Measurements from ENCODE around the gene ATP10B. TPM values are rescaled to one million over a fixed set of nuclear protein-coding genes. Genes with fewer than 3 reads are reported as not detected.

Gene ATP10B
- total and polyA plus RNA-seq, 10 of the 15 experiments (the other 5 are each of a cell fraction or from before 2014, with no cell fraction given): not detected

- ChIA-PET POLR2A (no interaction called here), CTCF (no interaction called here), RAD21 (ENCODE audit: unreplicated experiment) (no interaction called here), SMC1A (ENCODE audit: uncharacterized antibody, unreplicated experiment) (no interaction called here)
- BruUV-seq (replicated peaks): no TSS peak
- H3K36me3 ChIP-seq (ENCODE audit: control insufficient read depth in 2 of 2, insufficient read depth in 2 of 2, low read length in 1 of 2): no peaks in the 10 kb centered on the region
- H2AFZ ChIP-seq (ENCODE audit: control insufficient read depth, low read depth, low read length): no peak overlapping the region
- H3K27me3 ChIP-seq (replicated peaks in 1 of 2; ENCODE audit: control insufficient read depth in 2 of 2, insufficient read depth in 2 of 2, low read length in 1 of 2): no peaks in the 10 kb centered on the region
- in situ Hi-C loops (cut with MboI): no loop called here
- TF ChIP-seq SMAD5 (IDR thresholded peaks at IDR 0.05; ENCODE audit: low read depth): no peak
- TF ChIP-seq GABPA (IDR thresholded peaks at IDR 0.05; ENCODE audit: low read depth): no peak
- no peak for TF ChIP-seq FOXM1 (IDR thresholded peaks at IDR 0.05; ENCODE audit: low read depth, low read length)
- no peak for TF ChIP-seq SIN3A (IDR thresholded peaks at IDR 0.05; ENCODE audit: low read depth, low read length)
- TF ChIP-seq MTA2 (IDR thresholded peaks at IDR 0.05; ENCODE audit: low read depth): no peak
- no peak for TF ChIP-seq ESRRA (IDR thresholded peaks at IDR 0.05; ENCODE audit: low read length)
- TF ChIP-seq FOS (IDR thresholded peaks at IDR 0.05; ENCODE audit: borderline replicate concordance, extremely low read depth, insufficient read length): no peak
- TF ChIP-seq RB1 (IDR thresholded peaks at IDR 0.05; ENCODE audit: borderline replicate concordance): no peak
- no peak for TF ChIP-seq CHD4 (IDR thresholded peaks at IDR 0.05)
- TF ChIP-seq BMI1 (IDR thresholded peaks at IDR 0.05; ENCODE audit: borderline replicate concordance): no peak
- H3K9ac ChIP-seq (ENCODE audit: control insufficient read depth, insufficient read depth, low read length): no peak overlapping the region
- no peak for FAIRE-seq
- H3K27ac ChIP-seq (ENCODE audit: control insufficient read depth, insufficient read depth): no peak overlapping the region
- WGBS (ENCODE audit: insufficient coverage, insufficient replicate concordance, low lambda C conversion rate, missing lambda C conversion rate): 57% methylated on average over 4 of the region's 4 CpGs
- no peak for DNase-seq (ENCODE audit: low read depth, low spot score)
- intact Hi-C loops (cut with micrococcal nuclease; ENCODE audit: unreplicated experiment): no loop called here
- H3K79me2 ChIP-seq (ENCODE audit: control insufficient read depth, insufficient read depth, low read length): no peaks in the 10 kb centered on the region
- no peaks in the 10 kb centered on the region for H3K4me1 ChIP-seq (ENCODE audit: control insufficient read depth, insufficient read depth, low read length)
- no peaks in the 10 kb centered on the region for H4K20me1 ChIP-seq (ENCODE audit: control insufficient read depth, insufficient read depth)
- H3K4me2 ChIP-seq (ENCODE audit: control insufficient read depth, insufficient read depth): no peak overlapping the region
- no peaks in the 10 kb centered on the region; the same call in 2 of the 3 replicates for H3K9me3 ChIP-seq (replicated peaks; ENCODE audit: control insufficient read depth, insufficient read depth, low read length)
- H3K4me3 ChIP-seq: no peak overlapping the region
- no peak for ATAC-seq
Observed at GRCh38 chr5:160635663-160636062, 216.3 kb downstream of the ATP10B start.

- no peaks in the 10 kb centered on the region for H3K27me3 ChIP-seq (replicated peaks in 1 of 2; ENCODE audit: control insufficient read depth in 2 of 2, insufficient read depth in 2 of 2, low read length in 1 of 2)
- H3K9ac ChIP-seq (ENCODE audit: control insufficient read depth, insufficient read depth, low read length): no peak overlapping the region
- no peak overlapping the region for H3K4me3 ChIP-seq
- H4K20me1 ChIP-seq (ENCODE audit: control insufficient read depth, insufficient read depth): no peaks in the 10 kb centered on the region
- H3K4me2 ChIP-seq (ENCODE audit: control insufficient read depth, insufficient read depth): no peak overlapping the region
- intact Hi-C loops (cut with micrococcal nuclease; ENCODE audit: unreplicated experiment): no loop called here
- H3K79me2 ChIP-seq (ENCODE audit: control insufficient read depth, insufficient read depth, low read length): no peaks in the 10 kb centered on the region
- no TSS peak for BruUV-seq (replicated peaks)
- ATAC-seq (no peak), DNase-seq (ENCODE audit: low read depth, low spot score) (no peak), FAIRE-seq (no peak)
- CTCF ChIA-PET: no interaction called here
- H3K4me1 ChIP-seq (ENCODE audit: control insufficient read depth, insufficient read depth, low read length): no peaks in the 10 kb centered on the region
- SMC1A ChIA-PET (ENCODE audit: uncharacterized antibody, unreplicated experiment): no interaction called here
- no peak overlapping the region for H3K27ac ChIP-seq (ENCODE audit: control insufficient read depth, insufficient read depth)
- in situ Hi-C loops (cut with MboI): no loop called here
- RAD21 ChIA-PET (ENCODE audit: unreplicated experiment): no interaction called here
- WGBS (ENCODE audit: insufficient coverage, insufficient replicate concordance, low lambda C conversion rate, missing lambda C conversion rate): 9% methylated on average over 4 of the region's 4 CpGs
- H3K36me3 ChIP-seq (ENCODE audit: control insufficient read depth in 2 of 2, insufficient read depth in 2 of 2, low read length in 1 of 2): no peaks in the 10 kb centered on the region
- H3K9me3 ChIP-seq (replicated peaks; ENCODE audit: control insufficient read depth, insufficient read depth, low read length): no peaks in the 10 kb centered on the region; the same call in 2 of the 3 replicates
- no peak overlapping the region for H2AFZ ChIP-seq (ENCODE audit: control insufficient read depth, low read depth, low read length)
- POLR2A ChIA-PET: no interaction called here
- TF ChIP-seq RELA (IDR thresholded peaks at IDR 0.05; ENCODE audit: borderline replicate concordance, partially characterized antibody) (no peak), E4F1 (IDR thresholded peaks at IDR 0.05; ENCODE audit: borderline replicate concordance, partially characterized antibody) (no peak), TAF1 (IDR thresholded peaks at IDR 0.05; ENCODE audit: borderline replicate concordance, low read depth, low read length) (no peak), EZH2 (IDR thresholded peaks at IDR 0.05; ENCODE audit: borderline replicate concordance, control insufficient read depth, low read depth, low read length) (no peak)
Observed at GRCh38 chr5:160635046-160635445, 217.0 kb downstream of the ATP10B start.

All from GM12878 (cell line).